Epithelial cell of esophagus (primary cell): ENCODE results near the gene NEK11.
"Not testable (repeated sequence)": the region's sequence is repeated elsewhere in the genome, so short reads cannot be mapped to it uniquely, and the experiment has no call there.

Experiments used
- DNase-seq: peaks from one replicate; pipeline ENCODE4 v3.0.0; 2010; ENCODE audit warnings: low read depth
- H3K4me3 ChIP-seq: 2 replicates; pipeline ENCODE4 v1.5.1; 2011; ENCODE audit warnings: mild to moderate bottlenecking, low read length, control low read depth
- CTCF ChIP-seq: IDR thresholded peaks from 2 replicates; pipeline ENCODE4 v1.5.1; 2011; ENCODE audit warnings: low read depth, mild to moderate bottlenecking, low read length, control low read depth, inconsistent platforms; ENCODE audit not compliant: insufficient read depth; ENCODE audit errors: missing control alignments

The NEK11 gene

GRCh38 chr3:131036986-131037385 lies 10.3 kb downstream of the NEK11 start:
- no peak for DNase-seq
- H3K4me3 ChIP-seq, result no peak overlapping the region
- no peak for TF ChIP-seq CTCF

- no peak overlapping the region for H3K4me3 ChIP-seq
- no peak for TF ChIP-seq CTCF
- no peak for DNase-seq
Measured at GRCh38 chr3:131038326-131038725, 11.6 kb downstream of the NEK11 start.

GRCh38 chr3:131042271-131042985 lies 15.8 kb downstream of the NEK11 start:
- not testable (repeated sequence) for H3K4me3 ChIP-seq, DNase-seq

- no peak for DNase-seq
- no peak for TF ChIP-seq CTCF
- no peak overlapping the region for H3K4me3 ChIP-seq
Measured at GRCh38 chr3:131047582-131047981, 20.9 kb downstream of the NEK11 start.

- no peak for TF ChIP-seq CTCF
- DNase-seq, result no peak
- no peak overlapping the region for H3K4me3 ChIP-seq
Measured at GRCh38 chr3:131048030-131048429, 21.4 kb downstream of the NEK11 start.

- no peak overlapping the region for H3K4me3 ChIP-seq
- TF ChIP-seq CTCF, result no peak
- DNase-seq, result no peak
Measured at GRCh38 chr3:131050001-131050400, 23.3 kb downstream of the NEK11 start.

- DNase-seq, result peak; percentile 11
- no peak overlapping the region for H3K4me3 ChIP-seq
- TF ChIP-seq CTCF, result no peak
Measured at GRCh38 chr3:131053043-131053859, 26.6 kb downstream of the NEK11 start.
